T-cell (primary cell): ENCODE results near the gene SAPCD2. TPM values are rescaled to one million over a fixed set of nuclear protein-coding genes. Genes with fewer than 3 reads are reported as not detected.
"Not testable (repeated sequence)": the region's sequence is repeated elsewhere in the genome, so short reads cannot be mapped to it uniquely, and the experiment has no call there.

Experiments
- ATAC-seq, 4 experiments: fragments of 200-7000 bp in 3 of 4; fragments of 150-1000 bp in 1 of 4; cut with Tn5 transposase; replicated peaks in 1 of 4; 1 replicate in 3 of 4; 2 replicates in 1 of 4; pipeline ENCODE4 v1.10.0; 2021; ENCODE audit warnings: moderate library complexity in 3 of 4, mild to moderate bottlenecking in 2 of 4, moderate number of reproducible peaks in 1 of 4
- CTCF ChIA-PET, 2 donors: fragments of 300-600 bp; sonication (Branson Sonifier 250); formaldehyde crosslinking; loops; one replicate each; lab custom pipeline; 2022; ENCODE audit warnings: antibody characterized with exemption in 2 of 2; lab: Charles Lee
- POLR2A ChIA-PET, 2 donors: fragments of 300-600 bp; sonication (Branson Sonifier 250); formaldehyde crosslinking; loops; one replicate each; lab custom pipeline; 2022; ENCODE audit warnings: antibody characterized with exemption in 2 of 2; lab: Charles Lee
- DNase-seq, 35 experiments: peaks; one replicate each; pipeline versions ENCODE4 v3.0.0 to v3.0.0-alpha.2; 2013 to 2023
- H3K27ac ChIP-seq: one replicate; pipeline ENCODE4 v1.5.1; 2013; ENCODE audit warnings: low read length
- H3K27me3 ChIP-seq, 2 experiments: replicated peaks in 1 of 2; 1 replicate in 1 of 2; 2 replicates in 1 of 2; pipeline versions ENCODE4 v1.6.1 to v1.7.0; 2013; ENCODE audit warnings: low read length in 1 of 2, mixed read lengths in 1 of 2; ENCODE audit not compliant: control insufficient read depth in 2 of 2, insufficient read depth in 2 of 2; ENCODE audit errors: extremely low read depth in 1 of 2
- H3K36me3 ChIP-seq, 2 donors: 1 replicate in 1 of 2; 2 replicates in 1 of 2; pipeline versions ENCODE4 v1.6.1 to v1.7.0; 2013; ENCODE audit warnings: low read length in 1 of 2; ENCODE audit not compliant: control insufficient read depth in 2 of 2, insufficient read depth in 1 of 2; ENCODE audit errors: extremely low read depth in 1 of 2
- H3K4me1 ChIP-seq, 2 experiments: 1 replicate in 1 of 2; 2 replicates in 1 of 2; pipeline versions ENCODE4 v1.6.1 to v1.7.0; 2013; ENCODE audit warnings: low read length in 2 of 2, mixed read lengths in 1 of 2; ENCODE audit not compliant: insufficient read depth in 2 of 2, control insufficient read depth in 1 of 2; ENCODE audit errors: extremely low read depth in 1 of 2
- H3K4me3 ChIP-seq, 2 donors: 1 replicate in 1 of 2; 2 replicates in 1 of 2; pipeline versions ENCODE4 v1.5.1 to v1.7.0; 2013; ENCODE audit warnings: mild to moderate bottlenecking in 2 of 2, low read length in 1 of 2, moderate library complexity in 1 of 2; ENCODE audit not compliant: control insufficient read depth in 1 of 2; ENCODE audit errors: extremely low read depth in 1 of 2
- H3K9me3 ChIP-seq: 2 replicates; pipeline ENCODE4 v1.7.0; 2013
- H3K27ac Mint-ChIP-seq, 2 donors: one replicate each; pipeline ENCODE4 v1.8.0; 2020 to 2021; ENCODE audit warnings: mild to moderate bottlenecking in 2 of 2, mixed read lengths in 2 of 2
- H3K27me3 Mint-ChIP-seq, 2 donors: one replicate each; pipeline ENCODE4 v1.8.0; 2021 to 2022; ENCODE audit warnings: mixed read lengths in 2 of 2
- H3K36me3 Mint-ChIP-seq: one replicate; pipeline ENCODE4 v1.8.0; 2021; ENCODE audit warnings: mixed read lengths
- H3K4me1 Mint-ChIP-seq, 3 donors: one replicate each; pipeline ENCODE4 v1.8.0; 2020 to 2022; ENCODE audit warnings: mixed read lengths in 3 of 3, mild to moderate bottlenecking in 1 of 3
- H3K4me3 Mint-ChIP-seq, 3 donors: one replicate each; pipeline ENCODE4 v1.8.0; 2020 to 2022; ENCODE audit warnings: mild to moderate bottlenecking in 3 of 3, mixed read lengths in 3 of 3, moderate library complexity in 3 of 3
- H3K9me3 Mint-ChIP-seq, 3 donors: one replicate each; pipeline ENCODE4 v1.8.0; 2020 to 2022; ENCODE audit warnings: mixed read lengths in 3 of 3
- WGBS: methylation state at CpG from one replicate; pipeline ENCODE4 v1.1.5; 2013; ENCODE audit warnings: missing lambda C conversion rate; ENCODE audit not compliant: insufficient coverage; 5-methylcytosine and 5-hydroxymethylcytosine counted together
- total RNA-seq, 35 experiments: library from RNA in 6 of 35; stranded (reverse) in 6 of 35; fragments of 120-200 nt in 1 of 35; gene quantifications; one replicate each; pipeline versions ENCODE4 v1.2.1 to v1.2.4 and lab custom pipeline; 2013 to 2026

SAPCD2 gene, protein sequence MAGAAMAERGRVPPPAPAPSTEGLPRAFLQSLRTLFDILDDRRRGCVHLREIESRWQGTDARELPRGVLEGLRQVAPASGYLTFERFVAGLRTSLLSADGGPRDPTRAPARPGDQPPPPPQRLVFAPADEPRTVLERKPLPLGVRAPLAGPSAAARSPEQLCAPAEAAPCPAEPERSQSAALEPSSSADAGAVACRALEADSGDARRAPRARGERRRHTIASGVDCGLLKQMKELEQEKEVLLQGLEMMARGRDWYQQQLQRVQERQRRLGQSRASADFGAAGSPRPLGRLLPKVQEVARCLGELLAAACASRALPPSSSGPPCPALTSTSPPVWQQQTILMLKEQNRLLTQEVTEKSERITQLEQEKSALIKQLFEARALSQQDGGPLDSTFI
- 1 to 10 TPM in 1 of 5 donors, under 1 TPM in 4; 0.33 to 1.0 (median 0.83) TPM for total RNA-seq
- 0.31 TPM for total RNA-seq (2013)
- total RNA-seq (lab: John Stamatoyannopoulos, UW) = 0.26 to 11.8 (median 0.92) reads per million in 29 experiments

DNA sequence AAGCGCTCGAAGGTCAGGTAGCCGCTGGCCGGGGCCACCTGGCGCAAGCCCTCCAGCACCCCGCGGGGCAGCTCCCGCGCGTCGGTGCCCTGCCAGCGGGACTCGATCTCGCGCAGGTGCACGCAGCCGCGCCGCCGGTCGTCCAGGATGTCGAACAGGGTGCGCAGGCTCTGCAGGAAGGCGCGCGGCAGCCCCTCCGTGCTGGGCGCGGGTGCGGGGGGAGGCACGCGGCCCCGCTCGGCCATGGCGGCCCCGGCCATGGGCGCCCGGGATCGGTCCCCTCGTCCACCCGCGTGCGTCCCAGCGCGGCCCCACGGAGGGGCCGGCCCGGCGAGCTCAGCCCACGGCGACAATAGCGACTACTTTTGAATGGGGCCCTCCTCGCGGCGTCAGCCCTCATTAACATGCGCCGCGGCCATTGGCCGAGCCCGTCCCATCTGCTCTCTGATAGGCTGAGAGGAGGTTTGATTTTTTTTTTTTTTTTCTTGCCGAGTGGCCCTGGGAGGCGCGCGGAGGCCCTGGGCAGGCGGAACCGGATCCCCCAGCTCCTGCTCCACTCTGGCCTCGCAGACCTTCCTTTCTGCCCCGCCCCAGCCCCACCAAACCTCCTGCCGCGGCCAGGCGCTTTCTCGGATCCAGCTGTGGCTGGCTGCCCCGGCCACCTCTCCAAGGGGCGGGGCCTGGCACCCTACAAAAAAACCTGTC lies at the start of gene SAPCD2:
Gene SAPCD2 (minus strand): TSS at position 357 of the 705 bp plus-strand sequence. CDS start 97 bp downstream, at position 260.
- under 1% methylated on average over 56 of the region's 74 CpGs for whole genome bisulfite sequencing
- ChIA-PET CTCF (interaction anchor here in 1 of 2 donors (0.7 to 2.2 kb wide), 5 partner anchors 16 to 270 kb away, joined by 3 to 11 read pairs (median 7); partner anchors contain the start of genes MAN1B1 and NPDC1), POLR2A (interaction anchor here (0.5 to 1.2 kb wide), 6 partner anchors 16 to 552 kb away, joined by 3 to 6 read pairs (median 3); partner anchors contain the start of genes MAN1B1 (in 1 of the 2) and TUBB4B (in 1 of the 2))
- Mint-ChIP-seq H3K9me3 (no peaks in the 10 kb centered on the region), H3K4me1 (peaks cover 12 to 15% (median 14%) of the 10 kb centered on the region in 3 donors), H3K4me3 (peak within 1 kb of the TSS; percentile 68 to 73 (median 68)), H3K36me3 (no peaks in the 10 kb centered on the region), H3K27me3 (peaks cover 3% of the 10 kb centered on the region in 2 donors), H3K27ac (peak within 1 kb of the TSS in 1 of 2 donors; percentile 44)
- ATAC-seq = peak; percentile 88 to 90 (median 89)
- H3K9me3 ChIP-seq = no peaks in the 10 kb centered on the region
- H3K4me1 ChIP-seq = peaks cover 5 to 28% of the 10 kb centered on the region in 2 experiments
- no peak within 1 kb of the TSS for H3K27ac ChIP-seq
- H3K36me3 ChIP-seq = no peaks in the 10 kb centered on the region
- H3K4me3 ChIP-seq = peak within 1 kb of the TSS; percentile 39 to 48
- DNase-seq = peak; percentile 62 to 90 (median 80)
- peaks cover 0 to 19% of the 10 kb centered on the region in 2 experiments for H3K27me3 ChIP-seq

DNA sequence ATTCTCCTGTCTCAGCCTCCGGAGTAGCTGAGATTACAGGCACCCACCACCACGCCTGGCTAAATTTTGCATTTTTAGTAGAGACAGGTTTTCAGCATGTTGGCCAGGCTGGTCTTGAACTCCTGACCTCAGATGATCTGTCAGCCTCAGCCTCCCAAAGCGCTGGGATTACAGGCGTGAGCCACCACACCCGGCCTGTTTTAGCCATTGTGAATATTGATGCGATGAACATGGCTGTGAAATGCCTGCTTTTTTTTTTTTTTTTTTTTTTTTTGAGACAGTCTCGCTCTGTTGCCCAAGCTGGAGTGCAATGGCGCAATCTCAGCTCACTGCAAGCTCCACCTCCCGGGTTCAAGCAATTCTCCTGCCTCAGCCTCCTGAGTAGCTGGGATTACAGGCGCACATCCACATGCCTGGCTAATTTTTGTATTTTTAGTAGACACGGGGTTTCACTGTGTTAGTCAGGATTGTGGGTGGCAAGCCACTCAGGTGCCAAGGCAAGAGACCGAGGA lies 47.8 kb upstream of the SAPCD2 start:
- H3K27me3 Mint-ChIP-seq, ATAC-seq, H3K27me3 ChIP-seq, CTCF ChIA-PET, H3K36me3 Mint-ChIP-seq, H3K4me3 Mint-ChIP-seq, H3K9me3 Mint-ChIP-seq, H3K27ac Mint-ChIP-seq, DNase-seq, H3K36me3 ChIP-seq, H3K4me3 ChIP-seq, H3K27ac ChIP-seq, POLR2A ChIA-PET, H3K9me3 ChIP-seq: not testable (repeated sequence)
- H3K4me1 ChIP-seq = peaks cover 4 to 18% of the 10 kb centered on the region in 2 experiments
- 95% methylated on average over 9 of the region's 12 CpGs for WGBS
- peaks cover 6 to 15% (median 11%) of the 10 kb centered on the region in 3 donors for H3K4me1 Mint-ChIP-seq

DNA sequence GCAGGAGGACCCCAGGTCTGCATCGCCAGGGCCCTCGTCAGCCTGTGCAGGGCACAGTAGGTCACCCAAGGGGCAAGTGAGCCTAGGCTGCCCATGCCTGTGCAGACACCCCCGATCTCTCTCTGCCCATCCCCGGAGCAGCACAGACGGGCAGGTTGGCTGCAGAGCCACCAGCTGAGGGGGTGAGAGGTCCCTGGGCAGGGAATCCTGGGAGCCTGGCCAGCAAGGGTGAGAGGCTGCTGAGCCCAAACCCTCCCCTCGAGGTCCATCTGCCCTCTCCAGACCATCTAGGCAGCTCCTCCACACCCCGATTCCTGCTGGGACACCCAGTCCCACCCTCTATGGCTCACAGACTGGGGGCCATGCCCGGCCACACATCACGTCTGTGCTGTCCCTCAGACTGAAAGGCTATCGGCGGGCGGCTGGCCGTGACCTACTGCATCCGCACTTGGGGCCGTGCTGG lies 46.9 kb upstream of the SAPCD2 start:
- Histone ChIP-seq H3K27ac (no peak overlapping the region), H3K9me3 (no peaks in the 10 kb centered on the region), H3K36me3 (peaks cover 3 to 9% of the 10 kb centered on the region in 2 donors), H3K4me1 (peaks cover 4 to 26% of the 10 kb centered on the region in 2 experiments), H3K4me3 (no peak overlapping the region), H3K27me3 (peaks cover 0 to 2% of the 10 kb centered on the region in 2 experiments)
- Mint-ChIP-seq H3K4me1 (peaks cover 5 to 16% (median 7%) of the 10 kb centered on the region in 3 donors), H3K36me3 (no peaks in the 10 kb centered on the region), H3K4me3 (peak overlapping the region in 2 of 3 donors; percentile 13 to 18), H3K9me3 (no peaks in the 10 kb centered on the region), H3K27ac (no peak overlapping the region), H3K27me3 (no peaks in the 10 kb centered on the region)
- DNase-seq (no peak), ATAC-seq (no peak)
- WGBS = 96% methylated on average over 6 of the region's 15 CpGs
- ChIA-PET POLR2A (no interaction called here), CTCF (interaction anchor here in 1 of 2 donors (1.0 kb wide), 1 partner anchor 22 kb away, joined by 3 read pairs; no protein-coding TSS in a partner anchor)

DNA sequence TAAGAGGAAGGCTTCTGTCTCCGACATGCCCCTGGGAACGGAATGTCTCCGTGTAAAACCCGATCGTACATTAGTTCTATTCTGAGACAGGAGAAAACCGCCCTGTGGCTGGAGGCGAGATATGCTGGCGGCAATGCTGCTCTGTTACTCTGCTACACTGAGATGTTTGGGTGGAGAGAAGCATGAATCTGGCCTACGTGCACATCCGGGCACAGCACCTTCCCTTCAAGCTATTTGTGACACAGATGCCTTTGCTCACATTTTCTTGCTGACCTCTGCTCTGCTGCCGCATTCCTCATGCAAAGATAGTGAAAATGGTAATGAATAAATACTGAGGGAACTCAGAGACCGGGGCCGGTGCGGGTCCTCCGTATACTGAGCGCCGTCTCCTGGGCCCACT lies 46.4 kb upstream of the SAPCD2 start:
- peaks cover 0 to 2% of the 10 kb centered on the region in 2 experiments for H3K27me3 ChIP-seq
- peaks cover 3 to 13% of the 10 kb centered on the region in 2 donors for H3K36me3 ChIP-seq
- Mint-ChIP-seq H3K27me3 (no peaks in the 10 kb centered on the region), H3K36me3 (no peaks in the 10 kb centered on the region), H3K4me1 (peaks cover 5 to 13% (median 5%) of the 10 kb centered on the region in 3 donors), H3K9me3 (no peaks in the 10 kb centered on the region), H3K27ac (no peak overlapping the region), H3K4me3 (peak overlapping the region in 2 of 3 donors; percentile 13 to 18)
- 97% methylated on average over 7 of the region's 17 CpGs for WGBS
- H3K9me3 ChIP-seq = no peaks in the 10 kb centered on the region
- ATAC-seq (no peak), DNase-seq (no peak)
- H3K4me3 ChIP-seq = no peak overlapping the region
- ChIA-PET CTCF (interaction anchor here in 1 of 2 donors (1.0 kb wide), 1 partner anchor 21 kb away, joined by 3 read pairs; no protein-coding TSS in a partner anchor), POLR2A (no interaction called here)
- H3K27ac ChIP-seq = no peak overlapping the region
- H3K4me1 ChIP-seq = peaks cover 4 to 29% of the 10 kb centered on the region in 2 experiments

DNA sequence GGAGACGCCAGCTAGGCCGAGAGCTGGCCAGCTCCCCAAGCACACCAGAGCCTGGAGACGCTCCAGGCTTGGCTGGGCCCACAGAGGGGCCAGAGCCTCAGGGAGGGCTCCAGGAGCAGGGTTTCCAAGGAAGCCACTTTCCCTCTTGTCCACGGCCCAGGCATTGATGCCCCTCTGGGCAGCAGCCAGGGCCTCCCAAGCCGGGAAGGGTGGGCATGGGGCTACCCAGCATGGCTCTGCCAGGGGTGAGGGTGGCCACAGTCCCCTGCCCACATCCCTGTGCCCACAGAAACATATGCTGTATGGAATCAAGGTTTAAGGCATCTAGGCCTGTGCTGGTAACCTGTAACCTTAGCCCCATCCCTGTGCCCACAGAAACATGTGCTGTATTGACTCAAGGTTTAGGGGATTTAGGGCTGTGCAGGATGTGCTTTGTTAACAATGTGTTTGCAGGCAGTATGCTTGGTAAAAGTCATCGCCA lies 45.7 kb upstream of the SAPCD2 start:
- H3K4me3 Mint-ChIP-seq = peak overlapping the region in 1 of 3 donors; percentile 23

More for the DNA sequence above, 45.7 kb upstream of the SAPCD2 start:
- Histone ChIP-seq H3K36me3 (peaks cover 3 to 17% of the 10 kb centered on the region in 2 donors), H3K9me3 (no peaks in the 10 kb centered on the region), H3K4me1 (peaks cover 4 to 27% of the 10 kb centered on the region in 2 experiments), H3K4me3 (no peak overlapping the region), H3K27me3 (peaks cover 0 to 2% of the 10 kb centered on the region in 2 experiments), H3K27ac (no peak overlapping the region)
- Mint-ChIP-seq H3K36me3 (no peaks in the 10 kb centered on the region), H3K4me1 (peaks cover 5 to 13% (median 5%) of the 10 kb centered on the region in 3 donors), H3K27ac (no peak overlapping the region), H3K27me3 (no peaks in the 10 kb centered on the region), H3K9me3 (no peaks in the 10 kb centered on the region)
- ATAC-seq = no peak
- ChIA-PET POLR2A (no interaction called here), CTCF (no interaction called here)
- no peak for DNase-seq
- 67% methylated on average over 3 of the region's 6 CpGs for WGBS
